ENCODE measurements around the gene PRCP.

DNA sequence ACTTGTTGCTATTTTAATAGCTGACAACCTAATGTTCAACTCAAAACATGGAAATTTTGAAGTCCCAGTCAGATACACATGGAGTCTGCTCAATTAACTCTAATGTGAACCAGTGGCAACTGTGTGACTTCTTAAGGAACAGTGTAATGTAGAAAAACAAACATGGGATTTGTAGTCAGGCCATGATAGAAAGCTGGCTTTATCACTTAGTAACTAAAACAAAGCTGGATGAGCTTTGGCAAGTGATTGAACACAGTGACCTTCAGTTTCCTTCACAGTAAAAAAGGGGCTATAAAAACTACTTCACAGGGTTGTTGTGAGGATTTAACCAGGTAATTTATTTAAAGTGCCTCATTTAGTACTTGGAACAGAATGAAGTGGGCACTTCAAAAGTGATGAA lies 62.6 kb downstream of the PRCP start:
- TF ChIP-seq, protein P1, sequence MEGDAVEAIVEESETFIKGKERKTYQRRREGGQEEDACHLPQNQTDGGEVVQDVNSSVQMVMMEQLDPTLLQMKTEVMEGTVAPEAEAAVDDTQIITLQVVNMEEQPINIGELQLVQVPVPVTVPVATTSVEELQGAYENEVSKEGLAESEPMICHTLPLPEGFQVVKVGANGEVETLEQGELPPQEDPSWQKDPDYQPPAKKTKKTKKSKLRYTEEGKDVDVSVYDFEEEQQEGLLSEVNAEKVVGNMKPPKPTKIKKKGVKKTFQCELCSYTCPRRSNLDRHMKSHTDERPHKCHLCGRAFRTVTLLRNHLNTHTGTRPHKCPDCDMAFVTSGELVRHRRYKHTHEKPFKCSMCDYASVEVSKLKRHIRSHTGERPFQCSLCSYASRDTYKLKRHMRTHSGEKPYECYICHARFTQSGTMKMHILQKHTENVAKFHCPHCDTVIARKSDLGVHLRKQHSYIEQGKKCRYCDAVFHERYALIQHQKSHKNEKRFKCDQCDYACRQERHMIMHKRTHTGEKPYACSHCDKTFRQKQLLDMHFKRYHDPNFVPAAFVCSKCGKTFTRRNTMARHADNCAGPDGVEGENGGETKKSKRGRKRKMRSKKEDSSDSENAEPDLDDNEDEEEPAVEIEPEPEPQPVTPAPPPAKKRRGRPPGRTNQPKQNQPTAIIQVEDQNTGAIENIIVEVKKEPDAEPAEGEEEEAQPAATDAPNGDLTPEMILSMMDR (conservative IDR thresholded peaks at IDR 0.05; ENCODE audit: low read depth, low read length): no peak
- no peak for TF ChIP-seq EZH2 (IDR thresholded peaks at IDR 0.05; ENCODE audit: low read length, unreplicated experiment)

Measured in PC-3 (cell line).